Stimulated activated naive CD8-positive, alpha-beta T cell treated with anti-CD3 and anti-CD28 coated beads, Interleukin-15, Interleukin-2, amounts not matched to agents 100 ng/mL and 50 ng/mL, for 24 hours (primary cell): ENCODE results near the gene MSRB2.

Experiments
- H3K27ac Mint-ChIP-seq: one replicate; pipeline ENCODE4 v1.8.0; 2021; ENCODE audit warnings: mild to moderate bottlenecking, mixed read lengths
- H3K27me3 Mint-ChIP-seq: one replicate; pipeline ENCODE4 v1.8.0; 2021; ENCODE audit warnings: mixed read lengths
- H3K36me3 Mint-ChIP-seq: one replicate; pipeline ENCODE4 v1.8.0; 2021; ENCODE audit warnings: low read depth, mixed read lengths
- H3K4me1 Mint-ChIP-seq: one replicate; pipeline ENCODE4 v1.8.0; 2021; ENCODE audit warnings: low read depth, mixed read lengths
- H3K4me3 Mint-ChIP-seq: one replicate; pipeline ENCODE4 v1.8.0; 2021; ENCODE audit warnings: mild to moderate bottlenecking, mixed read lengths
- H3K9me3 Mint-ChIP-seq: one replicate; pipeline ENCODE4 v1.8.0; 2021; ENCODE audit warnings: mixed read lengths

The MSRB2 gene

GRCh38 chr10:23120001-23120934, 24.9 kb downstream of the MSRB2 start:
- Mint-ChIP-seq H3K27ac (no peak overlapping the region), H3K9me3 (no peaks in the 10 kb centered on the region), H3K4me3 (no peak overlapping the region), H3K36me3 (peaks cover 4% of the 10 kb centered on the region), H3K4me1 (no peaks in the 10 kb centered on the region), H3K27me3 (no peaks in the 10 kb centered on the region)

- no peaks in the 10 kb centered on the region for H3K4me1 Mint-ChIP-seq
- no peak overlapping the region for H3K27ac Mint-ChIP-seq
- no peaks in the 10 kb centered on the region for H3K27me3 Mint-ChIP-seq
- no peak overlapping the region for H3K4me3 Mint-ChIP-seq
- H3K36me3 Mint-ChIP-seq, result peaks cover 3% of the 10 kb centered on the region
- no peaks in the 10 kb centered on the region for H3K9me3 Mint-ChIP-seq
These were observed 25.8 kb downstream of the MSRB2 start for GRCh38 chr10:23121135-23121534.

GRCh38 chr10:23136462-23136861, 41.1 kb downstream of the MSRB2 start:
- H3K27ac Mint-ChIP-seq, result no peak overlapping the region
- H3K4me1 Mint-ChIP-seq, result no peaks in the 10 kb centered on the region
- H3K9me3 Mint-ChIP-seq, result peaks cover 12% of the 10 kb centered on the region
- no peak overlapping the region for H3K4me3 Mint-ChIP-seq
- H3K27me3 Mint-ChIP-seq, result peaks cover 12% of the 10 kb centered on the region
- no peaks in the 10 kb centered on the region for H3K36me3 Mint-ChIP-seq

DNA sequence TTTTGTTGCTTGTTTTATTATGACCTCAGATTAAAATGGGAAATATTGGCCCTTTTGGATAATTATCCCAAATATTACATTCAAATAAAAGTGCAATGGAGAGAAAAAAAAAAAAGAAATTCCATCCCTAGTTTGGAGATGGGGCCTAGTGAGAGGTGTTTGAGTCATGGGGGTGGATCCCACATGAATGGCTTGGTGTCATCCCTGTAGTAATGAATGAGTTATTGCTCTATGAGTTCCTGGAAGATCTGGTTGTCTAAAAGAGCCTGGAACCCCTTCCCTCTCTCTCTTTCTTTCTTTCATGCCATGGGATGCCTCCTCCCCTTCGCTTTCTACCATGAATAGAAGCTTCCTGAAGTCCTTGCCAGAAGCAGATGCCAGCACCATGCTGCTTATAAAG, 44.3 kb downstream of the MSRB2 start:
- no peak overlapping the region for H3K4me3 Mint-ChIP-seq
- H3K27me3 Mint-ChIP-seq, result peaks cover 8% of the 10 kb centered on the region
- H3K36me3 Mint-ChIP-seq, result no peaks in the 10 kb centered on the region
- no peak overlapping the region for H3K27ac Mint-ChIP-seq
- H3K4me1 Mint-ChIP-seq, result no peaks in the 10 kb centered on the region
- peaks cover 9% of the 10 kb centered on the region for H3K9me3 Mint-ChIP-seq

DNA sequence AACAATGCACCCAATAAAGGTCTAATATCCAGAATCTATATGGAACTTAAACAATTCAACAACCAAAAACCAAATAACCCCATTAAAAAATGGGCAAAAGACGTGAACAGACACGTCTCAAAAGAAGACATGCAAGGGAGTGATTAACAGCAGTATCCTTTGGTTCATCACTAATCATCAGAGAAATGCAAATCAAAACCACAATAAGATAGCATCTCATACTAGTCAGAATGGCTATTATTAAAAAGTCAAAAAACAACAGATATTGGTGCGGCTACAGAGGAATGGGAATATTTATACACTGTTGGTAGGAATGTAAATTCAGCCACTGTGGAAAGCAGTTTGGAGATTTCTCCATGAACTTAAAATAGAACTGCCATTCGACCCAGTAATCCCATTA, 46.6 kb downstream of the MSRB2 start:
- H3K27ac Mint-ChIP-seq, result no peak overlapping the region
- no peaks in the 10 kb centered on the region for H3K4me1 Mint-ChIP-seq
- no peak overlapping the region for H3K4me3 Mint-ChIP-seq
- peaks cover 5% of the 10 kb centered on the region for H3K9me3 Mint-ChIP-seq
- H3K36me3 Mint-ChIP-seq, result no peaks in the 10 kb centered on the region
- peaks cover 5% of the 10 kb centered on the region for H3K27me3 Mint-ChIP-seq

GRCh38 chr10:23146258-23146657, 50.9 kb downstream of the MSRB2 start:
- no peaks in the 10 kb centered on the region for H3K4me1 Mint-ChIP-seq
- H3K36me3 Mint-ChIP-seq, result no peaks in the 10 kb centered on the region
- no peak overlapping the region for H3K27ac Mint-ChIP-seq
- H3K27me3 Mint-ChIP-seq, result peaks cover 7% of the 10 kb centered on the region
- no peaks in the 10 kb centered on the region for H3K9me3 Mint-ChIP-seq
- H3K4me3 Mint-ChIP-seq, result no peak overlapping the region

DNA sequence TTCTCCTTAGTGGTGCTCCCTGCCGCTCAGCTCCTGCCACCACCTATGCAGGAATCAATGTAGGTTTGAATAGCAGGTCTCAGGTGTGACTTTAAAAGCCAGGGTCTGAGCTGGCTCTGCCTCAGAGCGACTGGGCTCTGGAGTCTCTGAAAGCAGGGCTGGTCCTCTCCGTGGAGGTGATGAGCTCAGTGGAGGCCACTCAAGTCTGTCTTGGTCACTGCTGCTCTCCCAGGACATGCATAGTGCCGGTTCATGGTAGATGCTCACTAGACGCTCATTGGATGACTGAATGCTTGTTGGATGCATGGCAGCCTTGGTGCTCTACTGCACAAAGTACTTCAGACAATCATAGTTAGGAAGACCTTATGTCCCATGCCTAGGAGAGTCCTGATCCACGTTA, 51.7 kb downstream of the MSRB2 start:
- Mint-ChIP-seq H3K4me1 (no peaks in the 10 kb centered on the region), H3K27me3 (peaks cover 9% of the 10 kb centered on the region), H3K4me3 (no peak overlapping the region), H3K36me3 (no peaks in the 10 kb centered on the region), H3K27ac (no peak overlapping the region), H3K9me3 (no peaks in the 10 kb centered on the region)

DNA sequence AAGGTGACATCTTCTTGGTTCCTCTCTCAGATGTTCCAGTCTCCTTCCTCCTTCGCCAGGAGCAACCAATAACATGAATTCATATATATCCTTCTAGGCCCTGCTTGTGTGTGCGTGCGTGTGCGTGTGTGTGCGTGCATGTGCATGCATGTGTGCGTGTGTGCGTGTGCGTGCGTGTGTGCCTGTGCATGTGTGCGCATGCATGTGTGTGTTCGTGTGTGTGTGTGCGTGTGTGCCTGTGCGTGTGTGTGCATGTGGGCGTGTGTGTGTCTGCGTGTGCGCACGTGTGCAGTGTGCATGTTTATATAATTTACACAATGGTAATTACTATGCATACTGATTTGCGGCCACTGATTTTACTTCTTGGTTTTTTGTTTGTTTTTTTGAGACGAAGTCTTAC, 52.8 kb downstream of the MSRB2 start:
- Mint-ChIP-seq H3K9me3 (no peaks in the 10 kb centered on the region), H3K27me3 (peaks cover 9% of the 10 kb centered on the region), H3K36me3 (no peaks in the 10 kb centered on the region), H3K27ac (no peak overlapping the region), H3K4me3 (no peak overlapping the region), H3K4me1 (no peaks in the 10 kb centered on the region)

- Mint-ChIP-seq H3K4me3 (no peak overlapping the region), H3K27me3 (peaks cover 9% of the 10 kb centered on the region), H3K4me1 (no peaks in the 10 kb centered on the region)
These were observed 54.7 kb downstream of the MSRB2 start for GRCh38 chr10:23150091-23150490.

DNA sequence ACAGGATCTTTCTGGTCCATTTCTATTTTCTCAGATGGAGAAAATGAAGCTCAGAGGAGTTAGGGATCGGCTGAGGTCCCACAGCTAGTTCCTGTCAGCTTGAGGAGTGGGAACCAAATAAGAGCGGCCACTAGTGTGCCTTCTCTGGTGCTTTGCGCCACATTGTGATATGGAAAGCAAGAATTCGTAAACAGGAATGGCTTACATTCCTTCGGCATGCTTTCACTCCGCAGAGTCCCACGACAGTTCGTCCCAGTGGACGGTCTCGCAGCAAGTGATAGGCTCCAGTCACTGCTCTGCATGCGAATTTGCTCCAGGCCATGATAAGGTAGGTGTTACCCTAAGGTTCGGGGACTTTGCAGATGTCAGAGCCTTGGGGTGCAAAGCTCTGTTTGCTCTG, 55.2 kb downstream of the MSRB2 start:
- Mint-ChIP-seq H3K9me3 (no peaks in the 10 kb centered on the region), H3K4me3 (no peak overlapping the region), H3K27ac (no peak overlapping the region), H3K36me3 (no peaks in the 10 kb centered on the region), H3K27me3 (peaks cover 10% of the 10 kb centered on the region), H3K4me1 (no peaks in the 10 kb centered on the region)

More at GRCh38 chr10:23150091-23150490, 54.7 kb downstream of the MSRB2 start:
- no peaks in the 10 kb centered on the region for H3K36me3 Mint-ChIP-seq
- H3K27ac Mint-ChIP-seq, result no peak overlapping the region
- H3K9me3 Mint-ChIP-seq, result no peaks in the 10 kb centered on the region

DNA sequence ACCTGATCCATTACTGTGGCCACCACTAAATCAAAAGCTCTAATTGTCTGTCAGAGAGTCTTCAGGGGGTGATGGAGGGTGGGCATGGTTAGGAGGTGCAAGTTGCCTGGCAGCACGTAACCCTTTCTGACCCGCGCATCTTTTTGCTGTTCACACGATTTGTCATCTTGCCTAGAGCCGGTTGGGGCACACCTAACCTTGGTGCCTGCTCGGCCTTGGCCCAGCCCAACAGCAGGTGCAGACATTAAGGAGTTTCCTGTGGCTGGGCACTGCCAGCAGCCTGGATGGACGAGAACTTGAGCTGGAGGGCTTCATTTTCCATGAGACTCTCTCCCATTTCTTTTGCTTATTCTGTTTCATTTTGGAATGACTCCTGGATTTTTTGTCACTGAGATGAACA, 55.7 kb downstream of the MSRB2 start:
- Mint-ChIP-seq H3K4me3 (no peak overlapping the region), H3K4me1 (no peaks in the 10 kb centered on the region), H3K36me3 (no peaks in the 10 kb centered on the region), H3K27me3 (peaks cover 15% of the 10 kb centered on the region), H3K9me3 (no peaks in the 10 kb centered on the region), H3K27ac (no peak overlapping the region)

- H3K4me3 Mint-ChIP-seq, result no peak overlapping the region
- no peak overlapping the region for H3K27ac Mint-ChIP-seq
- H3K27me3 Mint-ChIP-seq, result peaks cover 33% of the 10 kb centered on the region
- H3K4me1 Mint-ChIP-seq, result peaks cover 4% of the 10 kb centered on the region
- no peaks in the 10 kb centered on the region for H3K36me3 Mint-ChIP-seq
- H3K9me3 Mint-ChIP-seq, result no peaks in the 10 kb centered on the region
These were observed 59.8 kb downstream of the MSRB2 start for GRCh38 chr10:23155169-23155568.

- Mint-ChIP-seq H3K27ac (no peak overlapping the region), H3K4me3 (no peak overlapping the region), H3K27me3 (peaks cover 36% of the 10 kb centered on the region), H3K36me3 (no peaks in the 10 kb centered on the region), H3K4me1 (peaks cover 4% of the 10 kb centered on the region), H3K9me3 (no peaks in the 10 kb centered on the region)
These were observed 61.2 kb downstream of the MSRB2 start for GRCh38 chr10:23156447-23157150.

GRCh38 chr10:23157239-23157681, 61.9 kb downstream of the MSRB2 start:
- H3K27ac Mint-ChIP-seq, result no peak overlapping the region
- no peaks in the 10 kb centered on the region for H3K9me3 Mint-ChIP-seq
- peaks cover 4% of the 10 kb centered on the region for H3K4me1 Mint-ChIP-seq
- H3K27me3 Mint-ChIP-seq, result peaks cover 36% of the 10 kb centered on the region
- no peaks in the 10 kb centered on the region for H3K36me3 Mint-ChIP-seq
- H3K4me3 Mint-ChIP-seq, result no peak overlapping the region

DNA sequence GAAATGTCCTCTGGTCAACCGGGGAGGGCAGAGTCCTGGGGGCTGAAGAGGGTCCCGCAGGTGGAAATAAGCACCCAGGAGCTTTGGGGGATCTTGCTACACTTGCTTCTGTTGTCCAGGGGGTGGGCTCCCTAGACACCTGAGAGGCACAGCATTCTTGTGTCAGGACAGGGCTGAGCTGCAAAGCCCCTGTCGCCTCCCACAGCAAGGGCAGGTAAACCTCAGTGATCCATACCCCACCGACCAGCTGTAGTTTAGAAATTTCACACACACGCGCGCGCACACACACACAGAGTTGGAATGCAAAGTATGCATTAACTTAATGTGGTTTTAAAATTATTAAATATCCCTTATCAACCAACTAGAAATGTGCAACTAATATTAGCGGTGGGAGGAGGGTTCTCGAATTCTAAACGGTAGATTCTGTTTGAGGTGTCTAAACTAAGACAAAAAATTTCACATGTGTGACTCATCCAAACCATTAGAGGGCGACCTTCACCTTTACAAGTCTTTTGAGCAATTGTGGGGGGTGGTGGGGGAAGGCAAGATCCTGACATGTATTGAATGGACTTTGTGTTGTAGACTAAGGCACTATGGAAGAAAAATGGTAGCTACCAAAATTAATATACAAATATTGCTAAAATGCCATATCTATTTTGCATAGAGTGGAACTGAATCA, 62.5 kb downstream of the MSRB2 start:
- H3K9me3 Mint-ChIP-seq, result no peaks in the 10 kb centered on the region
- peaks cover 36% of the 10 kb centered on the region for H3K27me3 Mint-ChIP-seq
- H3K4me3 Mint-ChIP-seq, result no peak overlapping the region
- H3K4me1 Mint-ChIP-seq, result peaks cover 4% of the 10 kb centered on the region
- no peaks in the 10 kb centered on the region for H3K36me3 Mint-ChIP-seq
- no peak overlapping the region for H3K27ac Mint-ChIP-seq
